BLaER1 treated with 17β-estradiol and CSF1 and Interleukin-3, amounts not matched to agents 10 nM and 100 nM (cell line): ENCODE results near the gene RNF214.
"Not testable (repeated sequence)": the region's sequence is repeated elsewhere in the genome, so short reads cannot be mapped to it uniquely, and the experiment has no call there.

Experiments
- H3K27ac ChIP-seq, 11 experiments: shearing (Covaris generic); formaldehyde crosslinking; 2 replicates each; pipeline ENCODE4 v1.8.1; 2022
- H3K27me3 ChIP-seq, 11 experiments: shearing (Covaris generic); formaldehyde crosslinking; 2 replicates each; pipeline ENCODE4 v1.8.1; 2022
- H3K36me3 ChIP-seq, 11 experiments: shearing (Covaris generic); formaldehyde crosslinking; 2 replicates each; pipeline ENCODE4 v1.8.1; 2022
- H3K4me1 ChIP-seq, 10 experiments: shearing (Covaris generic); formaldehyde crosslinking; 2 replicates each; pipeline ENCODE4 v1.8.1; 2022
- H3K4me2 ChIP-seq, 11 experiments: shearing (Covaris generic); formaldehyde crosslinking; 2 replicates each; pipeline ENCODE4 v1.8.1; 2022
- H3K4me3 ChIP-seq, 10 experiments: shearing (Covaris generic); formaldehyde crosslinking; 2 replicates each; pipeline ENCODE4 v1.8.1; 2022
- H3K9ac ChIP-seq, 11 experiments: shearing (Covaris generic); formaldehyde crosslinking; 2 replicates each; pipeline ENCODE4 v1.8.1; 2022
- H3K9me3 ChIP-seq, 11 experiments: shearing (Covaris generic); formaldehyde crosslinking; replicated peaks in 1 of 11; 2 replicates each; pipeline ENCODE4 v1.8.1; 2022
- H4K20me1 ChIP-seq, 11 experiments: shearing (Covaris generic); formaldehyde crosslinking; 2 replicates each; pipeline ENCODE4 v1.8.1; 2022
- Cebpa-rat ChIP-seq, 11 experiments: shearing (Covaris generic); IDR thresholded peaks; 2 replicates each; pipeline ENCODE4 v1.8.1; 2022

RNF214 gene

GRCh38 chr11:117239295-117239694 is 6.8 kb downstream of the RNF214 start:
- peaks cover 57 to 83% (median 73%) of the 10 kb centered on the region in 11 experiments for H3K36me3 ChIP-seq
- H3K9ac ChIP-seq: no peak overlapping the region
- H3K4me3 ChIP-seq: no peak overlapping the region
- no peak overlapping the region for H3K4me2 ChIP-seq
- no peak for TF ChIP-seq Cebpa-rat (IDR thresholded peaks at IDR 0.05)
- no peaks in the 10 kb centered on the region for H3K9me3 ChIP-seq
- peaks cover 0 to 2% (median 1%) of the 10 kb centered on the region in 10 experiments; a peak in 10 of 20 replicates for H3K4me1 ChIP-seq
- no peaks in the 10 kb centered on the region for H4K20me1 ChIP-seq
- H3K27ac ChIP-seq: no peak overlapping the region
- H3K27me3 ChIP-seq: no peaks in the 10 kb centered on the region

GRCh38 chr11:117248341-117248740 is 15.9 kb downstream of the RNF214 start:
- H4K20me1 ChIP-seq: no peaks in the 10 kb centered on the region

GRCh38 chr11:117249571-117249970 is 17.1 kb downstream of the RNF214 start:
- Histone ChIP-seq H3K27ac (no peak overlapping the region), H3K4me2 (no peak overlapping the region), H3K9ac (no peak overlapping the region), H3K4me1 (no peaks in the 10 kb centered on the region), H3K27me3 (no peaks in the 10 kb centered on the region), H4K20me1 (no peaks in the 10 kb centered on the region), H3K36me3 (peaks cover 54 to 87% (median 64%) of the 10 kb centered on the region in 11 experiments), H3K9me3 (no peaks in the 10 kb centered on the region), H3K4me3 (no peak overlapping the region)
- TF ChIP-seq Cebpa-rat (IDR thresholded peaks at IDR 0.05): no peak

More at GRCh38 chr11:117248341-117248740, 15.9 kb downstream of the RNF214 start:
- no peak overlapping the region for H3K4me2 ChIP-seq
- no peaks in the 10 kb centered on the region for H3K4me1 ChIP-seq
- H3K9me3 ChIP-seq: no peaks in the 10 kb centered on the region
- H3K27ac ChIP-seq: no peak overlapping the region
- TF ChIP-seq Cebpa-rat (IDR thresholded peaks at IDR 0.05): no peak
- H3K9ac ChIP-seq: no peak overlapping the region
- no peak overlapping the region for H3K4me3 ChIP-seq
- H3K27me3 ChIP-seq: no peaks in the 10 kb centered on the region
- peaks cover 67 to 87% (median 76%) of the 10 kb centered on the region in 11 experiments for H3K36me3 ChIP-seq

GRCh38 chr11:117251506-117251905 is 19.0 kb downstream of the RNF214 start:
- H3K9ac ChIP-seq: no peak overlapping the region
- H3K9me3 ChIP-seq: no peaks in the 10 kb centered on the region
- H4K20me1 ChIP-seq: no peaks in the 10 kb centered on the region
- H3K4me3 ChIP-seq: no peak overlapping the region
- H3K4me2 ChIP-seq: no peak overlapping the region
- H3K27me3 ChIP-seq: no peaks in the 10 kb centered on the region
- no peak for TF ChIP-seq Cebpa-rat (IDR thresholded peaks at IDR 0.05)
- no peak overlapping the region for H3K27ac ChIP-seq
- no peaks in the 10 kb centered on the region for H3K4me1 ChIP-seq
- peaks cover 36 to 70% (median 44%) of the 10 kb centered on the region in 11 experiments for H3K36me3 ChIP-seq

GRCh38 chr11:117255966-117256365 is 23.5 kb downstream of the RNF214 start:
- H3K4me3 ChIP-seq: no peak overlapping the region
- no peak overlapping the region for H3K27ac ChIP-seq
- no peak for TF ChIP-seq Cebpa-rat (IDR thresholded peaks at IDR 0.05)
- no peaks in the 10 kb centered on the region for H3K9me3 ChIP-seq
- H4K20me1 ChIP-seq: no peaks in the 10 kb centered on the region
- H3K27me3 ChIP-seq: no peaks in the 10 kb centered on the region
- H3K4me1 ChIP-seq: 0 out of 20 replicates have a peak, but pooled peaks cover 0 to 3% (median 0%) of the 10 kb centered on the region in 10 experiments
- H3K4me2 ChIP-seq: no peak overlapping the region
- no peak overlapping the region for H3K9ac ChIP-seq
- peaks cover 0 to 38% (median 13%) of the 10 kb centered on the region in 11 experiments; a peak in 16 of 22 replicates for H3K36me3 ChIP-seq

- Histone ChIP-seq H3K36me3 (peaks cover 4 to 45% (median 19%) of the 10 kb centered on the region in 11 experiments; a peak in 17 of 22 replicates), H3K4me3 (no peak overlapping the region), H3K4me1 (0 out of 20 replicates have a peak, but pooled peaks cover 0 to 3% (median 0%) of the 10 kb centered on the region in 10 experiments), H3K9me3 (no peaks in the 10 kb centered on the region), H3K27ac (no peak overlapping the region), H3K27me3 (no peaks in the 10 kb centered on the region), H3K4me2 (no peak overlapping the region), H3K9ac (no peak overlapping the region), H4K20me1 (no peaks in the 10 kb centered on the region)
- no peak for TF ChIP-seq Cebpa-rat (IDR thresholded peaks at IDR 0.05)
These were observed 24.1 kb downstream of the RNF214 start for GRCh38 chr11:117256573-117256972.

- Histone ChIP-seq H3K27me3 (no peaks in the 10 kb centered on the region), H3K9ac (no peak overlapping the region), H4K20me1 (no peaks in the 10 kb centered on the region), H3K4me3 (no peak overlapping the region), H3K9me3 (no peaks in the 10 kb centered on the region), H3K36me3 (peaks cover 17 to 46% (median 34%) of the 10 kb centered on the region in 11 experiments; a peak in 21 of 22 replicates), H3K4me2 (no peak overlapping the region), H3K4me1 (0 out of 20 replicates have a peak, but pooled peaks cover 0 to 3% (median 0%) of the 10 kb centered on the region in 10 experiments), H3K27ac (no peak overlapping the region)
- TF ChIP-seq Cebpa-rat (IDR thresholded peaks at IDR 0.05): no peak
These were observed 26.1 kb downstream of the RNF214 start for GRCh38 chr11:117258576-117258975.

GRCh38 chr11:117259417-117259816 is 26.9 kb downstream of the RNF214 start:
- Histone ChIP-seq H3K4me1 (0 out of 20 replicates have a peak, but pooled peaks cover 0 to 3% (median 0%) of the 10 kb centered on the region in 10 experiments), H3K4me2 (no peak overlapping the region), H4K20me1 (no peaks in the 10 kb centered on the region), H3K36me3 (peaks cover 17 to 46% (median 35%) of the 10 kb centered on the region in 11 experiments; a peak in 21 of 22 replicates), H3K27me3 (no peaks in the 10 kb centered on the region), H3K27ac (no peak overlapping the region), H3K9ac (no peak overlapping the region), H3K9me3 (peaks cover 0 to under 1% (median 0%) of the 10 kb centered on the region in 11 experiments; a peak in 1 of 22 replicates), H3K4me3 (no peak overlapping the region)
- TF ChIP-seq Cebpa-rat (IDR thresholded peaks at IDR 0.05): no peak

GRCh38 chr11:117264624-117265323 is 32.3 kb downstream of the RNF214 start:
- H3K27ac ChIP-seq, H4K20me1 ChIP-seq, H3K9ac ChIP-seq, H3K27me3 ChIP-seq, H3K4me1 ChIP-seq, H3K4me2 ChIP-seq, H3K4me3 ChIP-seq, H3K9me3 ChIP-seq: not testable (repeated sequence)
- peaks cover 46 to 94% (median 72%) of the 10 kb centered on the region in 11 experiments; a peak in 21 of 22 replicates for H3K36me3 ChIP-seq
